ES-I3 (cell line): ENCODE measurements around the gene SETBP1.

Experiments
- H3K36me3 ChIP-seq: 2 replicates; pipeline ENCODE4 v1.6.1; 2013; ENCODE audit warnings: mild to moderate bottlenecking, low read length, control low read depth, moderate library complexity; ENCODE audit not compliant: insufficient read depth
- H3K4me1 ChIP-seq: 2 replicates; pipeline ENCODE4 v1.6.1; 2013; ENCODE audit warnings: mild to moderate bottlenecking, control low read depth, low read length; ENCODE audit not compliant: insufficient read depth
- H3K9ac ChIP-seq: 2 replicates; pipeline ENCODE4 v1.6.1; 2013; ENCODE audit warnings: low read depth, mild to moderate bottlenecking, low read length, moderate library complexity
- H3K9me3 ChIP-seq: 2 replicates; pipeline ENCODE4 v1.6.1; 2013; ENCODE audit warnings: mild to moderate bottlenecking, low read length, moderate library complexity; ENCODE audit not compliant: control insufficient read depth, insufficient read depth

Gene SETBP1

DNA sequence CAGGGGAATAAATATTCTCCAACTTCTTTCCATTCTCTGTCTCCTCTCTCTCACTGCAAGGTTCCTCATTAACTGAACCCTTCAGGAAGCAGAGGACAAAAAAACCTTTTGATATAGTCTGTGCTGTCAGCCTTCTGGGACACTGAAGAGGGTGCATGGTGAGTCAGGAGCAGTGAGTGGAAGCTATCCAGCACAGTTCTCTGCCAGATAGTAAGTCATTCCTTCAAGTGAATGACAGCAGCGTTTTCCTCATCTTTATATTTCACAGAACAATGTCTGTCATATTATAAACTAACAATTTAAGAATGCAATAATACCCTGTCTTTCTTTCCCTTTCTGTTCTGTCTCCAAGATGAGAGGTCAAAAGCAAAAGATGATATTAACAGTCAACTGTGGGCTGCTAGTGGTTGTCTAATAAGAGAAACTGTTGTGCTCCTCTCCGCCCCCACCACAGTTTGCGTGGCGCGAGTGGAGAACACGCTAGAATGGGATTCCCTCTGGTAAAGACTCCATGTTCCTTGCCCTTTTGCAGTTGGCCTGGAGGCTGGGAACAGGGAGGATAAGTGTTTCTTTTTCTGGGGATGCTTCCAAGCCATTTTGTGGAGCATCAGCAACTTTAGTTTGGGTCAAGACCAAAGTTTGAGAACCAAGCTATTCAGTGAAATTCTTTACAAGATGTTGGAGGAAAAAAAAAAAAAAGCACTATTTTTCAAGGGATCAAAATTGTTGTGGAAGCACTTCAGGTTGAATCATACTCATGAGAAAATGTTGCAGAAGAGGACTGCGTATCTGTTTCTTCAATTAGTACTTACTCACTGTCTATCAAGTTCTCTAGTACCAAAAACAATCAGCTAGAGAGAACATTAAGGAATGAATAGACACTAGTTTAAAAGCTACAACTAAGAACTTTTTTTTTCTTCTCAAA is 430.2 kb downstream of the SETBP1 start:
- H3K36me3 ChIP-seq: no peaks in the 10 kb centered on the region
- H3K4me1 ChIP-seq: no peaks in the 10 kb centered on the region
- H3K9ac ChIP-seq: no peak overlapping the region
- no peaks in the 10 kb centered on the region for H3K9me3 ChIP-seq

- Histone ChIP-seq H3K4me1 (no peaks in the 10 kb centered on the region), H3K9me3 (no peaks in the 10 kb centered on the region), H3K36me3 (no peaks in the 10 kb centered on the region)
Observed at GRCh38 chr18:45111502-45111848, 430.8 kb downstream of the SETBP1 start.

GRCh38 chr18:45112682-45113081 is 432.0 kb downstream of the SETBP1 start:
- H3K9me3 ChIP-seq: no peaks in the 10 kb centered on the region
- no peaks in the 10 kb centered on the region for H3K4me1 ChIP-seq
- no peak overlapping the region for H3K9ac ChIP-seq
- H3K36me3 ChIP-seq: no peaks in the 10 kb centered on the region

More at GRCh38 chr18:45111502-45111848, 430.8 kb downstream of the SETBP1 start:
- no peak overlapping the region for H3K9ac ChIP-seq

DNA sequence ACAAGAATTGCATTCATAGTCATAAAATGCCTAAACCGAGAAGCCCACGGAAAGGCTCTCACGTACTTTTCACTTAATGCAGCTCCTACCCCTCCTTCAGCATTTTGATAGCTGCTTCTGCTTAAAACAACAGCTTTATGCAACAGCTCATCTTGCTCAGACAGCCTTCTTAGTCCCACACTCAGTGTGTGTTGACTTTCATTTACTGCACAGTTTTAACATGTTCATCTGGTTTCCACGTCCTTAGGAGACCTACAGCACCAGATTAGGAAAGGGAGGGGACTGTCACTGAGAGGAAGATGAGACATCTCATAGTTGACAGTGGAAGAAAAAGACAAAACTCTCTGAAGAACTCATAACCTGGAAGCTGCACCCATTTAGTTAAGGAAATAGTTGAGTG is 435.4 kb downstream of the SETBP1 start:
- Histone ChIP-seq H3K36me3 (no peaks in the 10 kb centered on the region), H3K9me3 (no peaks in the 10 kb centered on the region), H3K4me1 (no peaks in the 10 kb centered on the region), H3K9ac (no peak overlapping the region)
